Measurements from ENCODE around the gene PSME1. TPM values are rescaled to one million over a fixed set of nuclear protein-coding genes. Genes with fewer than 3 reads are reported as not detected.

PSME1 gene
- polyA plus RNA-seq, 1 donor from 2014 or later: 55.8 TPM

DNA sequence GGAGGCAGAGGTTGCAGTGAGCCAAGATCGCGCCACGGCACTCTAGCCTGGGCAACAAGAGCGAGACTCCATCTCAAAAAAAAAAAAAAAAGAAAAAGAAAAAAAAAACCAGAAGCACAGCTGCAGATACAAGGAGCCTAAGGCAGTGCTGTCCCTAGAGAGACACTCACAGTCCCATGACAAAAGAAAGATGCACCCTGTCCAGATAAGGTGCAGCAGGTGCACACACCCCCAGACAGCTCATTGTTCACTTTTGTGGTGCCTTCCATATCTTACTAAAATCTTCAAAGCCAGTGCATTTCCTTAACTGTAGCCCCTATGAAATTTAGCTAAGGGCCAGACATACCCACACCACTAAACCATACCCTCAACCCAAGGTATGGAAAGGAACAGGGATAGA lies 13.6 kb upstream of the PSME1 start:
- H2AFZ ChIP-seq (ENCODE audit: low read depth, low read length): no peak overlapping the region
- no peaks in the 10 kb centered on the region for H3K9me2 ChIP-seq (ENCODE audit: insufficient read depth, low read length)
- no peak overlapping the region for H3K9ac ChIP-seq (ENCODE audit: low read length)
- H3K27me3 ChIP-seq (ENCODE audit: insufficient read depth, low read depth, low read length): no peaks in the 10 kb centered on the region
- no peak for TF ChIP-seq POLR2AphosphoS5 (IDR thresholded peaks at IDR 0.05)
- TF ChIP-seq, protein P1, sequence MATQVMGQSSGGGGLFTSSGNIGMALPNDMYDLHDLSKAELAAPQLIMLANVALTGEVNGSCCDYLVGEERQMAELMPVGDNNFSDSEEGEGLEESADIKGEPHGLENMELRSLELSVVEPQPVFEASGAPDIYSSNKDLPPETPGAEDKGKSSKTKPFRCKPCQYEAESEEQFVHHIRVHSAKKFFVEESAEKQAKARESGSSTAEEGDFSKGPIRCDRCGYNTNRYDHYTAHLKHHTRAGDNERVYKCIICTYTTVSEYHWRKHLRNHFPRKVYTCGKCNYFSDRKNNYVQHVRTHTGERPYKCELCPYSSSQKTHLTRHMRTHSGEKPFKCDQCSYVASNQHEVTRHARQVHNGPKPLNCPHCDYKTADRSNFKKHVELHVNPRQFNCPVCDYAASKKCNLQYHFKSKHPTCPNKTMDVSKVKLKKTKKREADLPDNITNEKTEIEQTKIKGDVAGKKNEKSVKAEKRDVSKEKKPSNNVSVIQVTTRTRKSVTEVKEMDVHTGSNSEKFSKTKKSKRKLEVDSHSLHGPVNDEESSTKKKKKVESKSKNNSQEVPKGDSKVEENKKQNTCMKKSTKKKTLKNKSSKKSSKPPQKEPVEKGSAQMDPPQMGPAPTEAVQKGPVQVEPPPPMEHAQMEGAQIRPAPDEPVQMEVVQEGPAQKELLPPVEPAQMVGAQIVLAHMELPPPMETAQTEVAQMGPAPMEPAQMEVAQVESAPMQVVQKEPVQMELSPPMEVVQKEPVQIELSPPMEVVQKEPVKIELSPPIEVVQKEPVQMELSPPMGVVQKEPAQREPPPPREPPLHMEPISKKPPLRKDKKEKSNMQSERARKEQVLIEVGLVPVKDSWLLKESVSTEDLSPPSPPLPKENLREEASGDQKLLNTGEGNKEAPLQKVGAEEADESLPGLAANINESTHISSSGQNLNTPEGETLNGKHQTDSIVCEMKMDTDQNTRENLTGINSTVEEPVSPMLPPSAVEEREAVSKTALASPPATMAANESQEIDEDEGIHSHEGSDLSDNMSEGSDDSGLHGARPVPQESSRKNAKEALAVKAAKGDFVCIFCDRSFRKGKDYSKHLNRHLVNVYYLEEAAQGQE (IDR thresholded peaks at IDR 0.05; ENCODE audit: borderline replicate concordance): no peak
- TF ChIP-seq, protein P2, sequence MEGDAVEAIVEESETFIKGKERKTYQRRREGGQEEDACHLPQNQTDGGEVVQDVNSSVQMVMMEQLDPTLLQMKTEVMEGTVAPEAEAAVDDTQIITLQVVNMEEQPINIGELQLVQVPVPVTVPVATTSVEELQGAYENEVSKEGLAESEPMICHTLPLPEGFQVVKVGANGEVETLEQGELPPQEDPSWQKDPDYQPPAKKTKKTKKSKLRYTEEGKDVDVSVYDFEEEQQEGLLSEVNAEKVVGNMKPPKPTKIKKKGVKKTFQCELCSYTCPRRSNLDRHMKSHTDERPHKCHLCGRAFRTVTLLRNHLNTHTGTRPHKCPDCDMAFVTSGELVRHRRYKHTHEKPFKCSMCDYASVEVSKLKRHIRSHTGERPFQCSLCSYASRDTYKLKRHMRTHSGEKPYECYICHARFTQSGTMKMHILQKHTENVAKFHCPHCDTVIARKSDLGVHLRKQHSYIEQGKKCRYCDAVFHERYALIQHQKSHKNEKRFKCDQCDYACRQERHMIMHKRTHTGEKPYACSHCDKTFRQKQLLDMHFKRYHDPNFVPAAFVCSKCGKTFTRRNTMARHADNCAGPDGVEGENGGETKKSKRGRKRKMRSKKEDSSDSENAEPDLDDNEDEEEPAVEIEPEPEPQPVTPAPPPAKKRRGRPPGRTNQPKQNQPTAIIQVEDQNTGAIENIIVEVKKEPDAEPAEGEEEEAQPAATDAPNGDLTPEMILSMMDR (IDR thresholded peaks at IDR 0.05; ENCODE audit: poor library complexity, severe bottlenecking): no peak
- no peak for TF ChIP-seq EP300 (conservative IDR thresholded peaks at IDR 0.05; ENCODE audit: poor library complexity, severe bottlenecking)
- TF ChIP-seq SMC3 (conservative IDR thresholded peaks at IDR 0.05; ENCODE audit: poor library complexity): no peak
- TF ChIP-seq MXI1 (conservative IDR thresholded peaks at IDR 0.05; ENCODE audit: poor library complexity, severe bottlenecking): no peak
- no peak for TF ChIP-seq EZH2 (IDR thresholded peaks at IDR 0.05; ENCODE audit: borderline replicate concordance, insufficient read depth, low read length, poor library complexity, severe bottlenecking)
- TF ChIP-seq RAD21 (conservative IDR thresholded peaks at IDR 0.05): no peak
- no peak for TF ChIP-seq TAF1 (IDR thresholded peaks at IDR 0.05; ENCODE audit: low read depth)
- no peaks in the 10 kb centered on the region for H4K20me1 ChIP-seq (ENCODE audit: insufficient read depth)
- no peaks in the 10 kb centered on the region for H3K9me3 ChIP-seq (ENCODE audit: low read length)
- H3F3A ChIP-seq (ENCODE audit: insufficient read depth, low read length, poor library complexity, severe bottlenecking): no peaks in the 10 kb centered on the region
- H3K4me3 ChIP-seq (ENCODE audit: low read length): no peak overlapping the region
- no peak overlapping the region for H3K27ac ChIP-seq (ENCODE audit: low read length)
- no peaks in the 10 kb centered on the region for H3K79me2 ChIP-seq (replicated peaks; ENCODE audit: insufficient read depth, low read length)
- H3K4me2 ChIP-seq (ENCODE audit: low read length): no peak overlapping the region
- no peaks in the 10 kb centered on the region for H3K36me3 ChIP-seq (ENCODE audit: insufficient read depth, low read length)

DNA sequence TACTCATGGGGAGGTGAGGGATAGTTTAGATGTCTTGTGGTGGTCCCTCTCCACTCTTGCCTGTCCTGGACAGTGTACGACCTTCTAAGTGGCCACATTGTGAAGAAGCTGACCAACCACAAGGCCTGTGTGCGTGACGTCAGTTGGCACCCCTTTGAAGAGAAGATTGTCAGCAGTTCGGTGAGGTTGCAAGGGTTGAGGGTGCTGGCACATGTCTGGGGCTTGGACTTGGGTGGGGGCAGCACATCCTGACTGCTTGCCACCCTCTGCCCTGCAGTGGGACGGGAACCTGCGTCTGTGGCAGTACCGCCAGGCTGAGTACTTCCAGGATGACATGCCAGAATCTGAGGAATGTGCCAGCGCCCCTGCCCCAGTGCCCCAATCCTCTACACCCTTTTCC lies 13.1 kb upstream of the PSME1 start:
- H3K9me2 ChIP-seq (ENCODE audit: insufficient read depth, low read length): no peaks in the 10 kb centered on the region
- H3K4me3 ChIP-seq (ENCODE audit: low read length): no peak overlapping the region
- H3K27ac ChIP-seq (ENCODE audit: low read length): no peak overlapping the region
- no peaks in the 10 kb centered on the region for H3K36me3 ChIP-seq (ENCODE audit: insufficient read depth, low read length)
- H4K20me1 ChIP-seq (ENCODE audit: insufficient read depth): no peaks in the 10 kb centered on the region
- H3K9ac ChIP-seq (ENCODE audit: low read length): no peak overlapping the region
- H3K4me2 ChIP-seq (ENCODE audit: low read length): no peak overlapping the region
- H3K27me3 ChIP-seq (ENCODE audit: insufficient read depth, low read depth, low read length): no peaks in the 10 kb centered on the region
- no peaks in the 10 kb centered on the region for H3K9me3 ChIP-seq (ENCODE audit: low read length)
- H2AFZ ChIP-seq (ENCODE audit: low read depth, low read length): no peak overlapping the region
- no peaks in the 10 kb centered on the region for H3K79me2 ChIP-seq (replicated peaks; ENCODE audit: insufficient read depth, low read length)
- no peak for TF ChIP-seq EP300 (conservative IDR thresholded peaks at IDR 0.05; ENCODE audit: poor library complexity, severe bottlenecking)
- no peaks in the 10 kb centered on the region for H3F3A ChIP-seq (ENCODE audit: insufficient read depth, low read length, poor library complexity, severe bottlenecking)

Measured in neural cell (in vitro differentiated cells).